Spleen (tissue), 7 donors: ENCODE data around the gene AEBP1.

Source experiments
- CTCF ChIP-seq, 11 experiments: fragments of 200-600 bp in 7 of 11; fragments of 450-650 bp in 4 of 11; sonication (generic) in 4 of 11; IDR thresholded peaks in 8 of 11; conservative IDR thresholded peaks in 3 of 11; 1 replicate in 7 of 11; 2 replicates in 4 of 11; pipeline versions ENCODE4 v1.4.0 to v1.8.0; 2016 to 2021; ENCODE audit warnings: antibody characterized with exemption in 11 of 11, inconsistent platforms in 4 of 11, mild to moderate bottlenecking in 1 of 11
- POLR2A ChIP-seq, 3 donors: fragments of 450-650 bp; IDR thresholded peaks; one replicate each; pipeline ENCODE4 v1.5.1; 2017; ENCODE audit warnings: antibody characterized with exemption in 3 of 3, mild to moderate bottlenecking in 1 of 3
- POLR2AphosphoS5 ChIP-seq, 3 donors: sonication (generic); formaldehyde crosslinking; IDR thresholded peaks; one replicate each; pipeline ENCODE4 v1.5.1; 2017; ENCODE audit warnings: antibody characterized with exemption in 3 of 3
- donor health status: DM: no; HTN: no; CAD: no; lungs with moderate emphysema.
- donor health status: DM: no; HTN: no; CAD: no.
- donor health status: DM: no; HTN: no; CAD: no.

GRCh38 chr7:44152971-44153947 is 49.1 kb downstream of the AEBP1 start:
- TF ChIP-seq POLR2A (IDR thresholded peaks at IDR 0.05) (no peak), CTCF (IDR thresholded peaks at IDR 0.05 in 8 of 11, conservative IDR thresholded peaks at IDR 0.05 in 3 of 11) (no peak), POLR2AphosphoS5 (IDR thresholded peaks at IDR 0.05) (no peak)
